NCI-H2081 (cell line): Measurements from ENCODE around the gene CXCL8.

Source experiments
- DNase-seq, 2 experiments: peaks; one replicate each; lab custom pipeline; 2025; lab: John Stamatoyannopoulos, UW

CXCL8 gene

GRCh38 chr4:73718375-73719373 lies 21.7 kb upstream of the CXCL8 start:
- no peak for DNase-seq

DNA sequence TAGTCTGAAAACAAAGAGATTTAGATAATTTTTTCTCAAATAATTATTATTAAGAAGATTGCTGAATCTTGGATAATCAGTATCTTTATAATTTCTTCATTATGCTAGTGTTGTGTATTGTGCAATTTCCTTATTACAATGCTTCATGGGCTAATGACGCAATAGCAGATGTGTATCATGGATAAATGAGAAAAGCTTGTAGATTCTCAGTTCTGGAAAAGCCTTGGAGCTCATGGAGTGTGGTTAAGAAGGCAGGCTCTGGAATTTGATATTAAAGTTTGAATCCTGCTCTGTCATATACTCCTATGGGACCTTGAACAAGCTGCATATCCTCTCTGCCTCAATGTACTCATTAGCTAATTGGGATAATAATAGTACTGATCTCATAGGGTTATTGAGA lies 18.9 kb upstream of the CXCL8 start:
- DNase-seq, result no peak

DNA sequence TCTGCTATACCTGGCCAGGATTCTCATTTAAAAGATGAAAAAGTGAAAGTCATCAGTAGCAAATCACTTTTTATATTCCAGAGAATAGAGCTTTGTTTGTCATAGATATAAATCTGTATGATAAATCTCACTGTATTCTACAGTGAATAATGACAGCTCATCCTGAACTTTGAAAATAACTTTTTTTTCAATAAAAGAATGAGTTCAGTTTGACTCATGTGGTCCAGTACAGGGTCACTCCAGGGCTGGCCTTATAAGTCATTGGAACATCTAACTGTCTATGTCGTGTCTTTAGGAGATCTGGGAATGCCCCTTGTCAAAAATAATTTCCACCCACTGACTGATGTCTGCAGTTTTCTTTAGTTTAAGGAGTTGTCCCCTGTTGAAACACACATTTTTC lies 18.5 kb upstream of the CXCL8 start:
- DNase-seq, result no peak

- no peak for DNase-seq
These were observed 17.3 kb upstream of the CXCL8 start for GRCh38 chr4:73723023-73723422.

- DNase-seq, result no peak
These were observed 16.4 kb upstream of the CXCL8 start for GRCh38 chr4:73723928-73724327.

DNA sequence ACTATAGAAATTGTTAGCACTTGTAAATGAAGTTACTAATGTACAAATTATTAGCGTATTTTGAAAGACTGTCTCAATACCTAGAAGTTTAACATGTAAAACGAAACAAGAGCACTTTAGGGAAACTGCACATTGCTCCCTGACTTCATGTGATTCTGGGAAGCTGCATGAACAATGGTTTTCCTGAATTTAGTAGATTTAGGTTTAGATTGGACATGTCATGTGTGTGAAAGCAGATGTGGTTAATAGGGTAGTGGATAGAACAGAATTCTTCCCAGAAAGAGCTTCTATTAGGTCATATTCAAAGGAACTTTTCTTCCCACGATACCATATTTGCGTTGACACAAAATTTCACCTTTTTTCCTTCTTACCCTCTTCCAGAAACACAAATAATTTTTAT lies 14.9 kb upstream of the CXCL8 start:
- no peak for DNase-seq

GRCh38 chr4:73725985-73726384 lies 14.4 kb upstream of the CXCL8 start:
- DNase-seq, result no peak

- DNase-seq, result no peak
These were observed 12.7 kb upstream of the CXCL8 start for GRCh38 chr4:73727685-73728084.

DNA sequence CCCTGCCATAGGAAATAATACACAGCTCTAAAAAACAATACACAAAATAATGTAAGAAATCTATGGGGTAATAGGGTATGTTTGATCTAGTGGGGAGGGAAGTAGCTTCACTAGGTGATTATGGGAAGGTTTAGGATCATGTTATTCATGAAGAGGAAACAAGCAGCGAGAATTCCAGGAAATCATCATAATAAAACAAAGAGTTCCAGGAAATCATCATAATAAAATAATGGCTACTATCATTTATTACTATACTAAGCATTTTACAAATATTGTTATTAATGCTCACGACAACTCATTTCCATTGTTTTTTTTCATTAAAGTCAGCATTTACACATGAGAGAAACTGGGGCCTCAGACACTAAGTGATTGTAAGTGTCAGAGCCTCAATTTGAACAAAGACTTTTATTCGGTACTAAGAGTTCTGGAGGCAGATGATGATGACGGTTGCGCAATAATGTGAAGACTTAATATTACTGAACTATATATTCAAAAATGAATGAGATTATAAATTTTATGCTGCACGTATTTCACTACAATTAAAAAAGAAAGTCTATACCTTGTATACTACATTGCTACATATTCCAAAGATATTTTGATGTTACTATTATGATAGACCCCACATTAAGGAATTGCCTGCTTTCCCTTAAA lies 12.2 kb upstream of the CXCL8 start:
- DNase-seq, result no peak

DNA sequence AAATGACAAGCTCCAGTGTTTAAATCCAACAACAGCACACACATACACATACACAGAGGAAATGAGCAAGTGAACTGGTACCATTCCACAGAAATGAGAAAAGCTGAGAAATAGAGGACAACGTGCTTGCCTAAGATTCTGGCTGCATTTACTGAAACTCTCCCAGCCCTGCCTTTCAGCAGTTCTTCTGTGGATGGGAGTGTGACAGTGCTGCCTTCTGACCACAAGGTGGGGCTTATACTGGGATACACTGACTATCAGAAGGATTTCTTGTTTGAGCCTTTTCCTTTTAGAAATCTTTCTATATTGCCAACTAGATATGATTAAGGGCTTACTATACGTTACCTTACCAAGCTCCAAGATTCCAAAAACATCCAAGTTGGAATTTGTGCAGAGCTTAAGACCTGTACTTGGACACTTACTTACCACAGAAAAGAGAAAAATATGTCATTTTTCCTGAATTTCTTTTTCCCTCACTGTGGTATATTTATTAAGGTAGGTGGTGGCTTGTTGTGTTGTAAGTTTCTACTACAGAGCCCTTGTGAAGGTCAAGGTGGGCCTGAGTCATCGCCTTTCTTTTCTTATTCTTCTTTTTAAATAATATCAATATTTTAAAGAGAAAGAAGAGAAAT lies 10.7 kb upstream of the CXCL8 start:
- DNase-seq, result peak; percentile 11 to 20

DNA sequence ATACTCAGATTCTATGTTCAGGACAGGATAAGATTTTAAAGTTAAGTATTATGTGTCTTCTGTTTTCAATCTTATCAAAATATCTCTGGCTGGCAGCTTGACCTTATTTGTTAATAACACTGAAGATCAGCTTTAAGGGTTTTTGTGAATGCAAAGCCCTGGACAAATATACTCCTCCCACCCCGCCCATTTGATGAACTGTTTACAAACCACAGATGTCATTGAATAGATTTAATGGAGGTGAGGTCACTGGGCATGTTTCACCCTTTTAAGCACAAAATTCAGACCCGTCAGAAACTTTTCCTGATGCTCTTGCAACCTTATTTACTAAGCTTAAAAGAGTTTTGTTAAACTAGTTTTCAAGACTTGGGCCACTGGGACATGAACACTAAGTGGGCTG lies 10.1 kb upstream of the CXCL8 start:
- DNase-seq, result peak in 1 of 2 experiments; percentile 15

DNA sequence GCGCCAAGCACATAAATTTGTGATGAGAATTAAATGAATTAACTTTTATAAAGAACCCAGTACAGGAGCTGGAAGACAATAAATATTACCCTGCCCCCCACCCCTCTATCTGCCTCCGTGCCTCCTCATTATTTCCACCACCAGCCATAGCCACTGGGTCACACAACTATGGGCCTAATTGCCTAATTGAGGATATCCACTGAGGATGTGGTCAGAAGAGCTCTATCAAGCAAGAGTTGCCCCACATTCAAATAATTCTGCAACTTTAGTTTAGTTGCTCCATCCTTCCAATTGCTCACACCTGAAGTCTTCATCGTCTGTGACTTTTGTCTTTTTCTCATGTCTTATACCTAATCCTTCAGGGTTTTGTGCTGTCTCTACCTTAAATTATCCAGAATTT lies 9.5 kb upstream of the CXCL8 start:
- DNase-seq, result no peak

GRCh38 chr4:73731968-73732610 lies 8.3 kb upstream of the CXCL8 start:
- no peak for DNase-seq

DNA sequence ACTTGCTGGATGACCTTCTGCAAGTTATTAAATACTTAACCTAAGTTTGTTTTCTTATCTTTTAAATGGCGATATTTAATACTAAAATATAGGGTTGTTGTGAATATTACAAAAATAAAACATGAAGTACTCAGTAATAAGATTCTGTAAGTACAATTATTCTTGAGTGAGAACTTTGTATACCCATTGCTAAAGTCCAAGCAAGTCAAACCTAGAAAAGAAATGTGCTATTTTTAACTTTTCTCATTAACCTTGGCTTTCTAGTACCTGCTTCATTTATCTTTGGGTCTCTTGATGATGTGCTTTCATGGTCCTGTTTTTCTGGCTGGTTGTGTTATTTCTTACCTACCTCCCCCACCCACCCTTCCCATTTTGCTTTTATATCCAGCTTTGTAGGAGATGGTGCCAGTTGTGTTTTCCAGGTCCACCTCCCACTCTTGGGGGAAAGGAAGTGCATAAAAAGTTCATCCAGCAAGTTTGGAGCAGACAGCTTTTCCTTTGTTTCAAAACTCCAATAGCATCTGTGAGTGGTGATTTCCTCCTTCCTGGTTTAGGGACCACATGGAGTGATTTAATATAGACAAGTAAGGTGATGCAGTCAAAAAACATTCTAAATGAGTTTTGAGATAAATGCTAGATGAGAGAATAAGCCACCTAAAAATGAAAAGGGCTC lies 7.5 kb upstream of the CXCL8 start:
- DNase-seq, result no peak

DNA sequence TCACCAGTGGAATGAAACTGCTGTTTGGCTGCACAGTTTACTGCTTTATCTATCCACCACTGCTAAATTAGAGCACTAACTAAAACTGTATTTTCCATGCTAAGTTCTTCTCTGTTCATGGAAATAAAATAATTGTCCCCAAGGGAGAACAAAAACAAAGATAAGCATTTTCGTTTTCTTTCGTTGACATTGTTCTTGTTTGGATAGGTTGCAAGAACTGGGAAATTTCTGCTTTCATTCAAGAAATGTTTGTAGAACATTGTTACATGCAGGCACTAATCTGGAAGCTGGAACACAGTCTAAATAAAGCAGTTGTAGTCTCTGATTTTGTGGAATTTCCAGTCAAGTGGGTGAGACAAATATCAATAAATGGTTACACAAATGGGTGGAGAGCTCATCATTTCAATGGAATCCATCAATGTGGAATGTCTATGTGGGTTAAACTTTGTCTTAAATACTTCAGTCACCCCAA lies 5.8 kb upstream of the CXCL8 start:
- DNase-seq, result no peak

DNA sequence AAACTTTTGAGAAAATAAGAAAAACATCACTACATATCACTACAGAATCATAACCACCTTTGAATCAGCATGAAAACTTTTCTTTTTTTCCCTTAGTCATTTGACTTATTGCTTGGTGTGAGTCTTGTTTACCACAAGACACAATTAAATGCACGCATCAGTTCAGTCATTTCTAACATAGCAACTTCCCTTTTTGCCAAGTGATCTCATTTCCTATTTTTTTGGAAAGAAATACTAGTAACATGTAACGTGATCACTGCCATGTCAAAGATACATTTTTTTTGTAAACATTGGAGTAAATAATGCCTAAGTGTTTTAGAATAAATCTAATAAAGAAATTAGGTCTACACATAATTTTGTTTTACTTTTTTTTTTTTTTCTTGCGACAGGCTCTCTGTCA lies 5.1 kb upstream of the CXCL8 start:
- DNase-seq, result no peak

DNA sequence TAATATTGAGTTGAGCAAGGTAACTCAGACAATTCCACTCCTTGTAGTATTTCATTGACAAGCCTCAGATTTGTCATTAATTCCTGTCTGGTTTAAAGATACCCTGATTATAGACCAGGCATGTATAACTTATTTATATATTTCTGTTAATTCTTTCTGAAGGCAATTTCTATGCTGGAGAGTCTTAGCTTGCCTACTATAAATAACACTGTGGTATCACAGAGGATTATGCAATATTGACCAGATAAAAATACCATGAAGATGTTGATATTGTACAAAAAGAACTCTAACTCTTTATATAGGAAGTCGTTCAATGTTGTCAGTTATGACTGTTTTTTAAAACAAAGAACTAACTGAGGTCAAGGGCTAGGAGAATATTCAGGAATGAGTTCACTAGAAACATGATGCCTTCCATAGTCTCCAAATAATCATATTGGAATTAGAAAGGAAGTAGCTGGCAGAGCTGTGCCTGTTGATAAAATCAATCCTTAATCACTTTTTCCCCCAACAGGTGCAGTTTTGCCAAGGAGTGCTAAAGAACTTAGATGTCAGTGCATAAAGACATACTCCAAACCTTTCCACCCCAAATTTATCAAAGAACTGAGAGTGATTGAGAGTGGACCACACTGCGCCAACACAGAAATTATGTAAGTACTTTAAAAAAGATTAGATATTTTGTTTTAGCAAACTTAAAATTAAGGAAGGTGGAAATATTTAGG lies 821 bp downstream of the CXCL8 start:
- DNase-seq, result no peak

DNA sequence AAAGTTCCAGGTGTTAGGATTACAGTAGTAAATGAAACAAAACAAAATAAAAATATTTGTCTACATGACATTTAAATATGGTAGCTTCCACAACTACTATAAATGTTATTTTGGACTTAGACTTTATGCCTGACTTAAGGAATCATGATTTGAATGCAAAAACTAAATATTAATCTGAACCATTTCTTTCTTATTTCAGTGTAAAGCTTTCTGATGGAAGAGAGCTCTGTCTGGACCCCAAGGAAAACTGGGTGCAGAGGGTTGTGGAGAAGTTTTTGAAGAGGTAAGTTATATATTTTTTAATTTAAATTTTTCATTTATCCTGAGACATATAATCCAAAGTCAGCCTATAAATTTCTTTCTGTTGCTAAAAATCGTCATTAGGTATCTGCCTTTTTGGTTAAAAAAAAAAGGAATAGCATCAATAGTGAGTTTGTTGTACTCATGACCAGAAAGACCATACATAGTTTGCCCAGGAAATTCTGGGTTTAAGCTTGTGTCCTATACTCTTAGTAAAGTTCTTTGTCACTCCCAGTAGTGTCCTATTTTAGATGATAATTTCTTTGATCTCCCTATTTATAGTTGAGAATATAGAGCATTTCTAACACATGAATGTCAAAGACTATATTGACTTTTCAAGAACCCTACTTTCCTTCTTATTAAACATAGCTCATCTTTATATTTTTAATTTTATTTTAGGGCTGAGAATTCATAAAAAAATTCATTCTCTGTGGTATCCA lies 1.6 kb downstream of the CXCL8 start:
- no peak for DNase-seq

GRCh38 chr4:73742490-73743160 lies 2.3 kb downstream of the CXCL8 start:
- no peak for DNase-seq

DNA sequence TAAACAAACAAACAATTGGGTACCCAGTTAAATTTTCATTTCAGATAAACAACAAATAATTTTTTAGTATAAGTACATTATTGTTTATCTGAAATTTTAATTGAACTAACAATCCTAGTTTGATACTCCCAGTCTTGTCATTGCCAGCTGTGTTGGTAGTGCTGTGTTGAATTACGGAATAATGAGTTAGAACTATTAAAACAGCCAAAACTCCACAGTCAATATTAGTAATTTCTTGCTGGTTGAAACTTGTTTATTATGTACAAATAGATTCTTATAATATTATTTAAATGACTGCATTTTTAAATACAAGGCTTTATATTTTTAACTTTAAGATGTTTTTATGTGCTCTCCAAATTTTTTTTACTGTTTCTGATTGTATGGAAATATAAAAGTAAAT lies 2.9 kb downstream of the CXCL8 start:
- DNase-seq, result no peak
